Ishikawa (cell line): ENCODE results near the gene LPP.

Experiments used
- CEBPB ChIP-seq: IDR thresholded peaks from 2 replicates; pipeline ENCODE4 v1.6.1; 2012
- CREB1 ChIP-seq: IDR thresholded peaks from 2 replicates; pipeline ENCODE4 v1.6.1; 2012; ENCODE audit warnings: low read depth
- EGR1 ChIP-seq: IDR thresholded peaks from 2 replicates; pipeline ENCODE4 v1.6.1; 2012
- EP300 ChIP-seq: IDR thresholded peaks from 2 replicates; pipeline ENCODE4 v1.6.1; 2012; ENCODE audit warnings: borderline replicate concordance
- MAX ChIP-seq: IDR thresholded peaks from 2 replicates; pipeline ENCODE4 v1.6.1; 2012
- RAD21 ChIP-seq: IDR thresholded peaks from 2 replicates; pipeline ENCODE4 v1.6.1; 2012; ENCODE audit warnings: low read depth
- TAF1 ChIP-seq: IDR thresholded peaks from 2 replicates; pipeline ENCODE4 v1.6.1; 2012; ENCODE audit warnings: low read depth, mild to moderate bottlenecking
- TCF12 ChIP-seq: IDR thresholded peaks from 2 replicates; pipeline ENCODE4 v1.6.1; 2012; ENCODE audit warnings: low read depth
- YY1 ChIP-seq: IDR thresholded peaks from 2 replicates; pipeline ENCODE4 v1.6.1; 2012; ENCODE audit warnings: low read depth
- ZBTB7A ChIP-seq: IDR thresholded peaks from 2 replicates; pipeline ENCODE4 v1.6.1; 2012; ENCODE audit warnings: low read depth
- TF ChIP-seq, protein P1 (sequence below): IDR thresholded peaks from 2 replicates; pipeline ENCODE4 v1.6.1; 2012; ENCODE audit warnings: low read depth, mild to moderate bottlenecking

- TF ChIP-seq EGR1 = no peak
- TF ChIP-seq EP300 = no peak
- TF ChIP-seq, protein P1, sequence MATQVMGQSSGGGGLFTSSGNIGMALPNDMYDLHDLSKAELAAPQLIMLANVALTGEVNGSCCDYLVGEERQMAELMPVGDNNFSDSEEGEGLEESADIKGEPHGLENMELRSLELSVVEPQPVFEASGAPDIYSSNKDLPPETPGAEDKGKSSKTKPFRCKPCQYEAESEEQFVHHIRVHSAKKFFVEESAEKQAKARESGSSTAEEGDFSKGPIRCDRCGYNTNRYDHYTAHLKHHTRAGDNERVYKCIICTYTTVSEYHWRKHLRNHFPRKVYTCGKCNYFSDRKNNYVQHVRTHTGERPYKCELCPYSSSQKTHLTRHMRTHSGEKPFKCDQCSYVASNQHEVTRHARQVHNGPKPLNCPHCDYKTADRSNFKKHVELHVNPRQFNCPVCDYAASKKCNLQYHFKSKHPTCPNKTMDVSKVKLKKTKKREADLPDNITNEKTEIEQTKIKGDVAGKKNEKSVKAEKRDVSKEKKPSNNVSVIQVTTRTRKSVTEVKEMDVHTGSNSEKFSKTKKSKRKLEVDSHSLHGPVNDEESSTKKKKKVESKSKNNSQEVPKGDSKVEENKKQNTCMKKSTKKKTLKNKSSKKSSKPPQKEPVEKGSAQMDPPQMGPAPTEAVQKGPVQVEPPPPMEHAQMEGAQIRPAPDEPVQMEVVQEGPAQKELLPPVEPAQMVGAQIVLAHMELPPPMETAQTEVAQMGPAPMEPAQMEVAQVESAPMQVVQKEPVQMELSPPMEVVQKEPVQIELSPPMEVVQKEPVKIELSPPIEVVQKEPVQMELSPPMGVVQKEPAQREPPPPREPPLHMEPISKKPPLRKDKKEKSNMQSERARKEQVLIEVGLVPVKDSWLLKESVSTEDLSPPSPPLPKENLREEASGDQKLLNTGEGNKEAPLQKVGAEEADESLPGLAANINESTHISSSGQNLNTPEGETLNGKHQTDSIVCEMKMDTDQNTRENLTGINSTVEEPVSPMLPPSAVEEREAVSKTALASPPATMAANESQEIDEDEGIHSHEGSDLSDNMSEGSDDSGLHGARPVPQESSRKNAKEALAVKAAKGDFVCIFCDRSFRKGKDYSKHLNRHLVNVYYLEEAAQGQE = no peak
- no peak for TF ChIP-seq RAD21
- no peak for TF ChIP-seq CEBPB
- TF ChIP-seq YY1 = no peak
- TF ChIP-seq TAF1 = no peak
- TF ChIP-seq MAX = no peak
- no peak for TF ChIP-seq ZBTB7A
- no peak for TF ChIP-seq CREB1
- TF ChIP-seq TCF12 = no peak
Measured at GRCh38 chr3:188559856-188560255, 405.9 kb downstream of the LPP start.
